GM23248 (cell line): ENCODE measurements around the gene CEP41. TPM values are rescaled to one million over a fixed set of nuclear protein-coding genes. Genes with fewer than 3 reads are reported as not detected.

Source experiments
- DNase-seq: peaks from one replicate; pipeline ENCODE4 v3.0.0-alpha.2; 2015
- H2AFZ ChIP-seq: fragments of 200-600 bp; sonication (generic); 2 replicates; pipeline ENCODE4 v1.6.1; 2016; ENCODE audit warnings: antibody characterized with exemption
- H3F3A ChIP-seq: fragments of 200-600 bp; sonication (generic); 2 replicates; pipeline ENCODE4 v1.6.1; 2016; ENCODE audit warnings: mild to moderate bottlenecking, antibody characterized with exemption, mixed run types; ENCODE audit not compliant: insufficient read depth
- H3K27ac ChIP-seq: fragments of 200-600 bp; sonication (generic); 2 replicates; pipeline ENCODE4 v1.5.1; 2016; ENCODE audit warnings: mild to moderate bottlenecking
- H3K27me3 ChIP-seq: fragments of 200-600 bp; sonication (generic); replicated peaks from 2 replicates; pipeline ENCODE4 v1.6.1; 2016; ENCODE audit warnings: mild to moderate bottlenecking; ENCODE audit not compliant: insufficient read depth
- H3K36me3 ChIP-seq: fragments of 200-600 bp; sonication (generic); 2 replicates; pipeline ENCODE4 v1.6.1; 2016; ENCODE audit warnings: low read depth, mild to moderate bottlenecking
- H3K4me1 ChIP-seq: fragments of 200-600 bp; sonication (generic); 2 replicates; pipeline ENCODE4 v1.6.1; 2016; ENCODE audit warnings: mild to moderate bottlenecking; ENCODE audit not compliant: insufficient read depth
- H3K4me2 ChIP-seq: fragments of 200-600 bp; sonication (generic); one replicate; pipeline ENCODE4 v1.6.1; 2016; ENCODE audit warnings: mild to moderate bottlenecking; ENCODE audit not compliant: unreplicated experiment
- H3K4me3 ChIP-seq: fragments of 200-600 bp; sonication (generic); 2 replicates; pipeline ENCODE4 v1.5.1; 2016; ENCODE audit warnings: mild to moderate bottlenecking
- H3K79me2 ChIP-seq: fragments of 200-600 bp; sonication (generic); 2 replicates; pipeline ENCODE4 v1.6.1; 2016; ENCODE audit warnings: mild to moderate bottlenecking; ENCODE audit not compliant: insufficient read depth
- H3K9ac ChIP-seq: fragments of 200-600 bp; sonication (generic); 2 replicates; pipeline ENCODE4 v1.6.1; 2016; ENCODE audit warnings: mild to moderate bottlenecking
- H3K9me2 ChIP-seq: fragments of 200-600 bp; sonication (generic); 2 replicates; pipeline ENCODE4 v1.6.1; 2016; ENCODE audit warnings: mixed run types, mild to moderate bottlenecking, moderate library complexity; ENCODE audit not compliant: insufficient read depth
- H3K9me3 ChIP-seq: fragments of 200-600 bp; sonication (generic); one replicate; pipeline ENCODE4 v1.6.1; 2017; ENCODE audit warnings: low read depth
- H4K20me1 ChIP-seq: fragments of 200-600 bp; sonication (generic); 2 replicates; pipeline ENCODE4 v1.6.0; 2016; ENCODE audit not compliant: insufficient read depth
- EZH2 ChIP-seq: fragments of 200-600 bp; sonication (generic); IDR thresholded peaks from 2 replicates; pipeline ENCODE4 v1.6.1; 2018; ENCODE audit warnings: antibody characterized with exemption, mild to moderate bottlenecking; ENCODE audit not compliant: insufficient read depth, poor library complexity, severe bottlenecking
- EZH2phosphoT487 ChIP-seq: fragments of 200-600 bp; sonication (generic); IDR thresholded peaks from 2 replicates; pipeline ENCODE4 v1.6.1; 2018; ENCODE audit warnings: antibody characterized with exemption, moderate library complexity, mild to moderate bottlenecking, low read depth; ENCODE audit not compliant: insufficient read depth
- whole genome bisulfite sequencing, 2 experiments: methylation state at CpG; one replicate each; pipeline ENCODE4 v1.1.6; 2015 to 2017; ENCODE audit warnings: low lambda C conversion rate in 2 of 2, low coverage in 1 of 2; ENCODE audit errors: missing lambda C conversion rate in 2 of 2; 5-methylcytosine and 5-hydroxymethylcytosine counted together
- in situ Hi-C: fragments of 300-500 bp; cut with MboI; formaldehyde crosslinking; loops from 2 replicates; pipeline ENCODE4 v1.15.0; 2020
- polyA plus RNA-seq: library from polyadenylated mRNA; unstranded; fragments of >200 nt; fragmentation: Nextera tagmentation; extraction: Ambion mirVana; gene quantifications from 2 replicates; pipeline ENCODE4 v1.2.1, GENCODE V29; 2016
- total RNA-seq: library from RNA; depleted of rRNA; stranded (reverse); fragments of >200 nt; shearing (Covaris generic); gene quantifications from 2 replicates; pipeline ENCODE4 v1.2.3, GENCODE V29; 2014

CEP41 gene
- total and polyA plus RNA-seq, 2 experiments from 2014 or later: 18.3 to 32.3 TPM

DNA sequence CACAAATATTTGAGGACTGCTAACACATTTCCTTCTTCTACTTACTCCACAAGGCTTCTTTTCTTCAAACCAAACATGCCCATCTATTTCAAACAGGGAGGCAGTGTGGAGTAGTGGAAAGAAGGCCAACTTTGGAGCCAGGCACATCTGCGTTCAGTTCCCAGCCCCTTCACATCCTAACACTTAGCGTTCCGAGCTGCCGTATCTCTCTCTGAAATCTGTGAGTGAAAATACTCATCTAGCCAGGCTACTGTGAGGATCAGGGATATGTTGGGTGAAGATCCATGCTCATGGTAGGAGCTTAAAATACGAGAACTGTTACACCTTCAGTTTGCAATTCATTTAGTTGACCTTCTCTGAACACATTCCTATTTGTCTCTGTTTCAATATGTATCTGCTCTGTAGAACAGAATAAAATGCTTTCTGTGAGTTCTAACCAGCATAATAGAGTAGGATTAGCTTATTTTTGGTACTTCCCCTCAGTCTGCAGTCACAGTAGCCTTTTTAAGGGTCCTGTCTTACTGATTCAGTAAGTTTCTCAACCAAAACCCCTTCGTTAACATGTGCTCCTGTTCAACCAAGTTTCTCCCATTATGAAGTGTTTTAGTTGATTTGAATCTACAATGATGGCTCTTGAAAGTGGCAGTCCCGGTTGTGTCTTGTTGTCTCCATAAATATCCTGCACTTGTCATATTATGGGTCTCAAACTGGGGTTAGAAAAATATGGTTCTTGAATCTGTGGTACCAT lies 47.8 kb upstream of the CEP41 start:
- 55 to 63% methylated on average over 7 of the region's 7 CpGs for WGBS, 2 experiments
- H3K9me3 ChIP-seq: no peaks in the 10 kb centered on the region
- peaks cover 6% of the 10 kb centered on the region; the same call in 1 of the 2 replicates for H3K27me3 ChIP-seq
- no peaks in the 10 kb centered on the region for H3K79me2 ChIP-seq
- H3K27ac ChIP-seq: no peak overlapping the region
- H2AFZ ChIP-seq: no peak overlapping the region
- H3K4me1 ChIP-seq: no peaks in the 10 kb centered on the region
- TF ChIP-seq EZH2phosphoT487 (no peak), EZH2 (no peak)
- H3K4me2 ChIP-seq: no peak overlapping the region
- no peaks in the 10 kb centered on the region for H3K36me3 ChIP-seq
- H3K4me3 ChIP-seq: no peak overlapping the region
- H3K9ac ChIP-seq: no peak overlapping the region
- H3F3A ChIP-seq: no peaks in the 10 kb centered on the region
- no peaks in the 10 kb centered on the region for H3K9me2 ChIP-seq
- H4K20me1 ChIP-seq: no peaks in the 10 kb centered on the region
- DNase-seq: no peak
- in situ Hi-C loops: no loop called here

GRCh38 chr7:130486954-130487436 lies 46.2 kb upstream of the CEP41 start:
- 79 to 94% methylated on average over 4 to 6 of the region's 6 CpGs for WGBS, 2 experiments
- no peak overlapping the region for H3K4me2 ChIP-seq

DNA sequence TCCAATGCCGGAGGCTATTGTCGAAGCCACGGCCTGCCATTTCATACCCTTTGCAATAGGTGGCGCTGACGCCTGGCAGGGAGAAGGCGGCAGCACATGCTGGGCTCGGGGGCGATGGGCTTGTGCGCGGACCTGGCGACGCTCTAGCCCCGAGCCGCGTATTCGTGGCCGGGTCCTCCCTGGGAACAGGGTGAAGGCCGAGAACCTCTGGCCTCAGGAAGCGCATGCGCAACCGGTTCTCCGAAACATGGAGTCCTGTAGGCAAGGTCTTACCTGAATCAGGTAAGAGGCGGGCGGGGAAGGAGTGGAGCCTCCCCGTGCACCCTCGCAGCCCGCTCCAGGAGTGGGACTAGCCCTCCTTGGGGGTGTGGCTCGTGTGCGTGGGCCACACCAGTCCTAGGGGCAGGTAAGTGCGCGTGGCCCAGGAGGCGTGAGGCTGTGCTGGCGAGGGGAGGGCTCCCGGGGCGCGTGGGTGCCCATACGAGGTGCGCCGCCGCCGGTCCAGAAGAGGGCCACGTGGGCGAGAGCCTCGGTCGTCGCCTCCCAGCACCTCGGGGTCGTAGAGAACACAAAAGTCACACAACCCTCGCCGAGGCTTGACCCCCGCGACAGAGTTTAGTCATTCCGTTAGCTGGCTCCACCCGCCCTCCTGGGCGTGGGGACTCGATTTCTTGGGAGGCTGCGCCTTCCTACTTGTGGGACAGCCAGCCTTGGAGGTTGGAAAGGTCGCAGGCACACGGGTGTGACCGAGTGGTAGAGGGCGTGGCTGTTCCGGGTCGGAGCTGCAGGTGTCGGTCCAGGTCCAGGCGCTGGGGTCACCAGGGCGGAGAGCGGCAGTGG lies 45.5 kb upstream of the CEP41 start:
- Histone ChIP-seq H3K4me3 (no peak overlapping the region), H3F3A (no peaks in the 10 kb centered on the region), H3K9me2 (no peaks in the 10 kb centered on the region), H3K4me2 (no peak overlapping the region), H2AFZ (no peak overlapping the region), H3K27me3 (peaks cover 6% of the 10 kb centered on the region; the same call in 1 of the 2 replicates), H3K9ac (no peak overlapping the region), H4K20me1 (no peaks in the 10 kb centered on the region), H3K36me3 (no peaks in the 10 kb centered on the region), H3K27ac (no peak overlapping the region), H3K4me1 (no peaks in the 10 kb centered on the region), H3K79me2 (no peaks in the 10 kb centered on the region), H3K9me3 (no peaks in the 10 kb centered on the region)
- in situ Hi-C loops: no loop called here
- no peak for TF ChIP-seq EZH2
- TF ChIP-seq EZH2phosphoT487: no peak
- DNase-seq: no peak
- 69 to 74% methylated on average over 52 to 63 of the region's 67 CpGs for WGBS, 2 experiments

More at GRCh38 chr7:130486954-130487436, 46.2 kb upstream of the CEP41 start:
- TF ChIP-seq EZH2phosphoT487 (no peak), EZH2 (no peak)
- Histone ChIP-seq H2AFZ (no peak overlapping the region), H3K4me3 (no peak overlapping the region), H3K27ac (no peak overlapping the region), H3K79me2 (no peaks in the 10 kb centered on the region), H3F3A (no peaks in the 10 kb centered on the region), H3K9me2 (no peaks in the 10 kb centered on the region), H3K9me3 (no peaks in the 10 kb centered on the region), H3K27me3 (peaks cover 6% of the 10 kb centered on the region; the same call in 1 of the 2 replicates), H3K4me1 (no peaks in the 10 kb centered on the region), H3K36me3 (no peaks in the 10 kb centered on the region), H4K20me1 (no peaks in the 10 kb centered on the region), H3K9ac (no peak overlapping the region)
- in situ Hi-C loops: no loop called here
- no peak for DNase-seq

DNA sequence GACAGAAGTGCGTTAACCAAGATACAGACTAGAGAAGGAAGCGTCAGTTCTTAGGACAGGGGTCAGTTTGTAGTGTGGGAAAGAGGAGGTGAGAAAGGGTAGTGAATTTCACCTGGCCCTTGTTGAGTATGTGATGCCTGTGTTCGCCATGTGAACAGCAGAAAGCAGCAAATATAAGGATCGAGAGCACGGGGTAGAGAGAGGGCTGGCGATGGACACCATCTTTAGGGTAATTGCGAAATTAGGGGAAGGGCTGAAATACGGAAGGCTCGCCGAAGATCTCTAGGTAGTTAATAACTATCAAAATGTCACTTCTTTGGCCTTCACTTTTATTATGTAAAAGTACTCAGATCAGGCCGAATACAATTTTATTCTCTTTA lies 44.9 kb upstream of the CEP41 start:
- H3K4me2 ChIP-seq: no peak overlapping the region
- no peak for DNase-seq
- no peak overlapping the region for H2AFZ ChIP-seq
- H3K27ac ChIP-seq: no peak overlapping the region
- no peak for TF ChIP-seq EZH2
- TF ChIP-seq EZH2phosphoT487: no peak
- WGBS, 2 experiments: 81 to 87% methylated on average over 11 of the region's 11 CpGs
- H3F3A ChIP-seq: no peaks in the 10 kb centered on the region
- in situ Hi-C loops: no loop called here
- no peaks in the 10 kb centered on the region for H3K9me2 ChIP-seq
- peaks cover 6% of the 10 kb centered on the region; the same call in 1 of the 2 replicates for H3K27me3 ChIP-seq
- no peaks in the 10 kb centered on the region for H3K36me3 ChIP-seq
- H3K9ac ChIP-seq: no peak overlapping the region
- no peaks in the 10 kb centered on the region for H3K79me2 ChIP-seq
- no peak overlapping the region for H3K4me3 ChIP-seq
- H4K20me1 ChIP-seq: no peaks in the 10 kb centered on the region
- H3K4me1 ChIP-seq: no peaks in the 10 kb centered on the region
- no peaks in the 10 kb centered on the region for H3K9me3 ChIP-seq
